ENCODE data around the gene NACAD.

NACAD gene

DNA sequence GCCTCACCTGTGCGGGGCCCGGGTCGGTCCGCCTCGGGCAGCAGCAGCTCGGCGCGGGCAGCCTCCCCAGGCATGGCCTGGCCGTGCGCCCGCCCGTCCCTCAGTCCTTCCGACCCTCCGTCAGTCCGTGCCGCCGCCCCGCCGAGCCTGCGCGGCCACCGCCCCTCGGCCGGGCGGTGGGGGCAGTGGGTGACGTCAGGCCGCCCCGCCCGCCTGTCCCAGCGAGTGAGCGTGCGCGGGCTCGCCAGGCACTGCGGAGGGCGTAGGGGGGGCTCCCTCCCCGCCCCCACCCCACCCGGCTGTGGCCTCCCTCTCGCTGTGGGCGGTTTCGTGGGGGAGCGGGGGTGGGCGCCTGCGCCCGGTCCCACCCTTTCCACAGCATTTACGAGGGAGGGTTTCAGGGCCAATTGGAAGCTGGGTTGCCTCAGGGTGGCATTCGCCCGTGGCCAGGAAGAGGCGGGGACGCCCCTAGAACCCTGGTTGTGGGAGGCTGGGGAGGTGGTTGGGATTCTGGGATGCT lies at the start of gene NACAD:
Gene NACAD, minus strand, starts transcription at position 149 of the 520 bp plus-strand sequence. Its CDS starts 75 bp downstream, at position 74.
- peak; percentile 95 for DNase-seq (ENCODE audit: low spot score)

GRCh38 chr7:45136106-45137060 lies 47.6 kb upstream of the NACAD start:
- DNase-seq (ENCODE audit: low spot score): peak; percentile 91

- DNase-seq (ENCODE audit: low spot score): no peak
These were observed 45.1 kb upstream of the NACAD start for GRCh38 chr7:45133877-45134276.

DNA sequence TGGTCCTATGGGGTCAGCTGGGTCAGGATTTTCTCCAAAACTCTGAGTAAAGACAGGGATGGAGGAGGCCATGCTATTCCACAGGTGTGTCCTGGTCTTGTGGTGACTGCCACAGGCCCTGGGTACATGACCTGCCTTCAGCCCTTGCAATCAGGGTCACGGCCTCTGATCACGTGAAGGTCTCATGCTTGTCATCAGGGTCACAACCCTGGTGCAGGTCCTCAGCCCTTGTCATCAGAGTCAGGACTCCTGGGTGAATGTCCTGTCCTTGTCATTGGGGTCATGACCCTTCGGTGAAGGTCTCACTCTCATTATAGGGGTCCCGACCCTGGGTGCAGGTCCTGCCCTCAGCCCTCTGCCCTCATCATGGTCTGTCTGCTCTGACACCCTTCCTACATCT lies 44.6 kb upstream of the NACAD start:
- no peak for DNase-seq (ENCODE audit: low spot score)

DNA sequence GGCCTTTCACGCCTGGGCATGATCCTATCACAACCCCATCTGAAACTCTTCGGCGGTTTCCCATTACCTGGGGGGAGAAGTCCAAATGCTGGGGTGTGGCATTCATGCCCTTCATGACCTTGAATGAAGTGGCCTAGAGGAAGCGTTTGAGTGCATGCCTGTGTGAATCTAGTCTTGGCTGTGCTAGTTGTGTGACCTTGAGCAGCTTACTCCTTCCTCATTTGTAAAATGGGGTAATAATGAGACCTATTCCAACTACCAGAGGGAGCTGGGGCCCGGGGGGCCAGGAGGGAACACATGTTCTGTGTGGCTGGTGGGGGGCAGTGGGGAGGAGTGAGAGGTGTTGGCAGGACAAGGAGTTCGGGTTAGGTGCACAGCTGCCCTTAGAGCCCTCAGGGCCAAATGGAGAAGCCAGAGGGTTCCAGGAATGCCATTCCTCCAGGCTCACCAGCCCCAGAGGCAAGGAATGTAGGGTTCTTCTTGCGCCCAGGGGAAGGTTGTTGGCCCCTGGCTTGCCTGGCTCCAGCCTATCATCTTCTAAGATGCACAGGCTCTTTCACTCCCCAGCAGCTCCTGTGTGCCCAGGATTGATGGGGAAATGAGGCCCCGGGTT lies 44.0 kb upstream of the NACAD start:
- no peak for DNase-seq (ENCODE audit: low spot score)

GRCh38 chr7:45131891-45132290 lies 43.1 kb upstream of the NACAD start:
- DNase-seq (ENCODE audit: low spot score): no peak

GRCh38 chr7:45130910-45131309 lies 42.1 kb upstream of the NACAD start:
- DNase-seq (ENCODE audit: low spot score): no peak

GRCh38 chr7:45129906-45130305 lies 41.1 kb upstream of the NACAD start:
- DNase-seq (ENCODE audit: low spot score): no peak

DNA sequence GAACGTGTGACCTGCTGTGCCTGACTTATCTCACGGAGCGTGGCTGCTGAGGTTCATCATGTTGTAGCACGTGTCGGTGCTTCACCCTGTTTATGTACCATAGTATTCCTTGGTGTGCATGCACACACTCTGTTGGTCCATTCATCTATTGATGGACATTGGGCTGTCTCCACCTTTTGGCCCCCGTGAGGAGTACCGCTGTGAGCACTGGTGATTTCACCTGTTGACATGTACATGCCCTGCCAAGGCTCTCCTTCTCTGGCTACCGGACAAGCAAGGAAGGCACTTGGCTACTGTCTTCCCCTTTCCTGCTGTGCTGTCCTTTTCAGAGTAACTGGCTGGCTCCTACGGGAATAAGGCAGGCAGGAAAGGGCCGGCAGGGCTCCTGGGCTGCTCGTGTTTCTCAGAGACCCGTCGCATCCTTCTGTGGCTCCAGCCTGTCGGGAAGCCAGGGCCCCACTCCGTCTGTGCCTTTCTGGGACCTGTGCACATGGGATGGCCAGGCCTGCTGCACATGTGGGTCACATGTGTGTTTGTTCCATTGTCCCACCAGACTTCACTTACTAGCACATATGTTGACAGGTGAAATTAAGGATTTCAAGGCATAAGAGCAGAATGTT lies 40.5 kb upstream of the NACAD start:
- no peak for DNase-seq (ENCODE audit: low spot score)

GRCh38 chr7:45126920-45127319 lies 38.2 kb upstream of the NACAD start:
- no peak for DNase-seq (ENCODE audit: low spot score)

GRCh38 chr7:45126201-45126600 lies 37.4 kb upstream of the NACAD start:
- DNase-seq (ENCODE audit: low spot score): no peak

GRCh38 chr7:45125193-45125904 lies 36.6 kb upstream of the NACAD start:
- no peak for DNase-seq (ENCODE audit: low spot score)

- DNase-seq (ENCODE audit: low spot score): no peak
These were observed 35.3 kb upstream of the NACAD start for GRCh38 chr7:45123913-45124710.

DNA sequence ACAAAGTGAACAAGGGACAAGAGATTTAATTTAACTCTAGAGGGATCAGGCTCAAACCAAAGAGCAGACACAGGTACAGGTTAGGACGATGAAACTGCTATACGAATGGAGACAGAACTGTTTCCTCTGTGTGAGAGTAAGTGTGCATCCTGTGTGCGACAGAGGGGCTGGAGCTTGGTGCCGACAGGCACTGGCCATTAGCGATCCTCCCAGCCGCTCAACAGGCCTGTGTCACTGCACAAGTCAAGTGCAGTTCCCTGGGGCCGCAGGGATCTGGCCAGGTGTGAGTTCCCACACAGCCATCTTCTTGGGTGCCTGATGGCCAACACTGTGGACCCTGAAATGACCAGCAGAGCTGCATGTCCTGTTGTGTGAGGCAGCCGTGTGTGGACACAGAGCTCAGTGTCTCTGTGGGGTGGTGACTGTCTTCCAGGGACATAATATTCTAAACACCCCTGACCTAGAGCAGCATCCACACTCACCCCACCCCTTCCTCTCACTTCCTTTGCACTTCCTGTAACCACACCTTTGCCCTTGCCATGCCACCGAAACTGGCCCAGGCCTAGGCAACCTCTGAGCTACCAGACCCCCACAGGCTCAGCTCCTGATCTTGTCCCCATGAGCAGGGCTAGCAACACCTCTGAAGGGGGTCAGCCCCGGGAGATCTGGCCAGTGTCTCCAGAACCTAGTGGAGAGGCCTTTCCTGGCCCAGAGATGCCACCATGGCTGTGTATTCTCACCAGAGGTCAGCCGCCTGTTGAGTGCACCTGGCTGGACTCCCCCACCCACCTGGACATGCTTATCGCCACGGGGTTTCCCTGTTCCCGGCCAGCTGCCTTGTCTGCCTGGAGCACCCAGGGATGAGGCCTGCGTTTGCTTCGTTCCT lies 34.4 kb upstream of the NACAD start:
- DNase-seq (ENCODE audit: low spot score): no peak

DNA sequence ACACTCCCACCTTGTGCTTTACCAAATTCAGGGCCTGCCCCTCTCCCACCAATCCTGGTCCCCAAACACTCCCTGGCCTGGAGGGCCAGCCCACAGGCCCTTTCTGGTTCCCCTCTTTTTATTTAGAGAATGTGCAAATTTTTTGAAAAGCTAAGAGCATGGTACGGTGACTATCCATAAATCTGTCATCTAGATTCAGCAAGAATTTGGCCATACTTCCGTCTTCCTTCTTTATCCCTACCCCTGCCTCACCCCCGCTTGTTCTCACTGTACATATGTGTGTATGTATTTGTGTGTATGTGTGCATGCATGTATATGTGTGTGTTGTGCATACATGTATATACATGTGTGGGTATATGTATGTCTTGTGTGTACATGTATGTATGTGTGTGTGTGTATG lies 30.8 kb upstream of the NACAD start:
- no peak for DNase-seq (ENCODE audit: low spot score)

DNA sequence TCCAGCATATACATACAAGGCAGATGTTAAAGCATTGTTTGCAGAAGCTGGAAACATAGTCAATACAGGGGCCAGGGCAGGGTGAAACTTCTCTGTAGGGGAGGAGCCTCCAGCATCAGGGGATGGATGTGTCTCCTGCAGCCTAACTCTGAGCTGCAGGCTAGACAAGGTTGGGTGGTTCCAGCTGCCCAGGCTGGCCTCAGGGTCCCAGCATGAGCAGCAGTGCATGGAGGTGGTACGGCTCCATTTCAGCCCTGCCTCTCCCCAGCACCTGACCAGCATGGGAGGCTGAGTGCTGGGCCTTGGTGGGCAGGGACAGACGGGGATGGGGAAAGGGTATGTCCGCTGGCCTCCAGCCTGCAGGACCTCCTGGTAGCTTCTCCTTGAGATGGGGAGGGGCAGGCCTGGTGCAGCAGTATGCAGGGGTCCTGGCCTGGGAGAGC lies 30.1 kb upstream of the NACAD start:
- DNase-seq (ENCODE audit: low spot score): no peak

DNA sequence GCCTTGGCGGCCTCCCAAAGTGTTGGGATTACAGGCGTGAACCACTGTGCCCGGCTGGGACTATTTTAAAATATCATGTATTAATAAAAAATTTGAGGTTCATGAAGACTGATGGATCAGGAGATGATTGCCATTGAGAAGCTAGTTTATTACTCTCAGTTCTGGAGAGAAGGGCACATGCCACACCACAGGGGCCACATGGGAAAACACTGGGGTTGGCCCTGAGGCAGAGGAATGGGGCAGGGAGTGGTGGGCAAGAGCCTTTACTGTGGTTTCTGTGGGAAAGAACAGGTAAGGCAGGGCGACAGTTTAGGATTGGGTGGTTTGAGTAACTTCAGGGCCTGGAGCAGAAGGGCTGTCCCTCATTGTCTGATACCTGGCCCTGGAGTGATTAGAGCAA lies 29.5 kb upstream of the NACAD start:
- DNase-seq (ENCODE audit: low spot score): no peak

DNA sequence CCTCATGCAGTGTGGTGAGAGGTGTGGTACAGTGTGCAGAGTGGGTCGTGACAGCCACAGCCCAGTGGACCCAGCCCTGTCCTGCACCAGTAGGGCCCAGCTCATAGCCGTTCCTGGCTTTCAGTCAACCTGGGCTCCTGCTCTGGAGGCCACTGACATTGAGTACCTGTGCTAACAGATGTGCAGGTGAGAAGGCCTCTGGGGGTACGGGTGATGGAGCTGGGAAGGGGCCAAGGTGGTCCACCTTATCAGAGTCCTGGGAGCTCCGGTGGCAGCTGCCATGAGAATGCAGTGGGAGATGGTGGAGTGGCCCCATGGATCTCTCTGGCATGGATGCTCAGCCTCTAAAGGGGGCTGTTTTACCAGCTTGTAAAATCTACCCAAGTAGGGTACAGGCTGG lies 28.8 kb upstream of the NACAD start:
- no peak for DNase-seq (ENCODE audit: low spot score)

- no peak for DNase-seq (ENCODE audit: low spot score)
These were observed 27.3 kb upstream of the NACAD start for GRCh38 chr7:45116048-45116447.

- no peak for DNase-seq (ENCODE audit: low spot score)
These were observed 26.2 kb upstream of the NACAD start for GRCh38 chr7:45114926-45115325.

Measured in pons (tissue), 1 donor.